Fibroblast of pulmonary artery (primary cell): ENCODE results near the gene SRCAP.

Source experiments
- DNase-seq: peaks from one replicate; pipeline ENCODE4 v3.0.0-alpha.2; 2010; ENCODE audit warnings: low read depth
- H3K4me3 ChIP-seq: replicated peaks from 2 replicates; pipeline ENCODE4 v1.5.1; 2011; ENCODE audit warnings: low read depth, mild to moderate bottlenecking, control low read depth, low read length, moderate library complexity
- TF ChIP-seq, protein P1 (sequence below): IDR thresholded peaks from 2 replicates; pipeline ENCODE4 v1.5.1; 2011; ENCODE audit warnings: mild to moderate bottlenecking, control low read depth, low read length, inconsistent platforms; ENCODE audit errors: missing control alignments

The SRCAP gene

GRCh38 chr16:30665155-30665829 lies 33.7 kb upstream of the SRCAP start:
- TF ChIP-seq, protein P1, sequence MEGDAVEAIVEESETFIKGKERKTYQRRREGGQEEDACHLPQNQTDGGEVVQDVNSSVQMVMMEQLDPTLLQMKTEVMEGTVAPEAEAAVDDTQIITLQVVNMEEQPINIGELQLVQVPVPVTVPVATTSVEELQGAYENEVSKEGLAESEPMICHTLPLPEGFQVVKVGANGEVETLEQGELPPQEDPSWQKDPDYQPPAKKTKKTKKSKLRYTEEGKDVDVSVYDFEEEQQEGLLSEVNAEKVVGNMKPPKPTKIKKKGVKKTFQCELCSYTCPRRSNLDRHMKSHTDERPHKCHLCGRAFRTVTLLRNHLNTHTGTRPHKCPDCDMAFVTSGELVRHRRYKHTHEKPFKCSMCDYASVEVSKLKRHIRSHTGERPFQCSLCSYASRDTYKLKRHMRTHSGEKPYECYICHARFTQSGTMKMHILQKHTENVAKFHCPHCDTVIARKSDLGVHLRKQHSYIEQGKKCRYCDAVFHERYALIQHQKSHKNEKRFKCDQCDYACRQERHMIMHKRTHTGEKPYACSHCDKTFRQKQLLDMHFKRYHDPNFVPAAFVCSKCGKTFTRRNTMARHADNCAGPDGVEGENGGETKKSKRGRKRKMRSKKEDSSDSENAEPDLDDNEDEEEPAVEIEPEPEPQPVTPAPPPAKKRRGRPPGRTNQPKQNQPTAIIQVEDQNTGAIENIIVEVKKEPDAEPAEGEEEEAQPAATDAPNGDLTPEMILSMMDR: no peak
- no peak for DNase-seq
- H3K4me3 ChIP-seq: no peak overlapping the region

DNA sequence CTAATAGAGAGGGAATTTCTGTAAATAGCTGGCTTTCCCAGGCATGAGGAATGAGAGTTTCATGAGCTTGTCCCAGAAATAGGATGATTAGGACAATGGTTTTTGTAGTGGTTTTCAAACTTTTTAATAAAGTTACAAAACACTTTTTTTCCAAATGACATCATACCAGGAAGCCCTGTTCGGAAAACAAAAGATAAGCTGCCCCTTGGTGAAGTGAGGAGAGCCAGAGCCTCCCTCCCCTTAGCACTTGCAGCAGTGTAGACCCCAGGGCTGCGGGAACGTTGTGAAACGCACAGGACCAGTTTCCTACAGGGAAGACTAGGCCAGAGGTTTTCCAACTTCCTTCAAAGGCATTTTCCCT lies 33.2 kb upstream of the SRCAP start:
- TF ChIP-seq, protein P1: no peak
- H3K4me3 ChIP-seq: no peak overlapping the region
- DNase-seq: peak; percentile 60

- DNase-seq: no peak
- TF ChIP-seq, protein P1: no peak
- no peak overlapping the region for H3K4me3 ChIP-seq
Measured at GRCh38 chr16:30666681-30667080, 32.3 kb upstream of the SRCAP start.

DNA sequence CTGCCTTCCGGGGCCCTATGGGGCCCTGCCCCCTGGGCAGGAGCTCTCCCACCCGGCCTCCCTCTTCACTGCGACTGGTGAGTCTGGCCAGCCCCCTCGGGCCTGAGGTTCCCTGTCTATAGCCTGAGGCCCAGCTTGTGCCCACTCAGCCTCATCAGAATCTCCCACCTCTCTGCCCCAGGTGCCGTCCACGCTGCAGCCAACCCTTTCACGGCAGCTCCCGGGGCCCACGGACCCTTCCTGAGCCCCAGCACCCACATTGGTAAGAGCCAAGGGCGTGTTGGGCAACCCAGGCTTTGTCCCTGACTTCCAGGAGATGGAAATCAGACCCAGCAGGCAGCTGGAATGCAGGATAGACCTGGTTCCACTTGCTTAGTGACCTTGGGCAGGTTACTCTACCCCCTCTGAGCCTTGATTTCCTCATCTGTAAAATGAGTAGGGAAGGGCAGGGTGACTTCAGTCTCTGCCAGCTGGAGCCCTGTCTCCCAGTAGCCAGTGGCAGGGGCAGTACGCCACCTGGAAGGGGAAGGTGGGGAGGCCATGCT lies 31.5 kb upstream of the SRCAP start:
- TF ChIP-seq, protein P1: no peak
- DNase-seq: no peak
- no peak overlapping the region for H3K4me3 ChIP-seq

DNA sequence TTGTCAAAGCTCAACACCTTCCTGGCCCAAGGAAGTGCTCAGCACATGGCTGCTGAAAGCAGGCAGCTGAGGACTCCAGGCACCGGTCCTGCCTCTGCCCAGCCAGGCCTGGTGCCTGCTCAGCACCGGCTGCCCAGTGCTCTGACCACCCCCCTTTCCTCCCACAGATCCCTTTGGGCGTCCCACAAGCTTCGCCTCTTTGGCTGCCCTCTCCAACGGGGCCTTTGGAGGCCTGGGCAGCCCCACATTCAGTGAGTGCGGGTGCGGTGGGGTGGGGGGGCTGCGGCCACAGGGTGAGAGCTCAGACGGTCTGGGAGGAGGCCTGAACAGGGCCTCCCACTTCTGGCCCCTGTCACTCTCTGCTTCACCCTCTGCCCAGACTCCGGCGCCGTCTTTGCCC lies 30.6 kb upstream of the SRCAP start:
- no peak for DNase-seq
- TF ChIP-seq, protein P1: no peak
- H3K4me3 ChIP-seq: no peak overlapping the region

- DNase-seq: no peak
- no peak overlapping the region for H3K4me3 ChIP-seq
- TF ChIP-seq, protein P1: no peak
Measured at GRCh38 chr16:30669026-30669902, 29.7 kb upstream of the SRCAP start.
